H1 (cell line): ENCODE data around the gene ZNF805. TPM values are rescaled to one million over a fixed set of nuclear protein-coding genes. Genes with fewer than 3 reads are reported as not detected.

Experiments
- CTCF ChIA-PET: fragments of 300-600 bp; sonication (Branson Sonifier 250); formaldehyde crosslinking; loops from one replicate; lab custom pipeline; 2021; ENCODE audit not compliant: partially characterized antibody; lab: Charles Lee
- POLR2A ChIA-PET: fragments of 300-600 bp; sonication (Branson Sonifier 250); formaldehyde crosslinking; loops from one replicate; lab custom pipeline; 2021; ENCODE audit warnings: inconsistent platforms; ENCODE audit not compliant: partially characterized antibody; lab: Charles Lee
- DNase-seq, 2 experiments: peaks; one replicate each; pipeline versions ENCODE4 v3.0.0 to v3.0.0-alpha.2; 2010 to 2022; ENCODE audit warnings: low spot score in 2 of 2, low read depth in 1 of 2, mixed read lengths in 1 of 2
- FAIRE-seq: peaks from 2 replicates; lab custom pipeline; 2011; peaks lifted over from hg19 to GRCh38; lab: Jason Lieb, UNC
- H2AFZ ChIP-seq: 2 replicates; pipeline ENCODE4 v1.8.1; 2012; ENCODE audit warnings: low read length, inconsistent platforms
- H2AK5ac ChIP-seq: 2 replicates; pipeline ENCODE4 v1.6.1; 2013; ENCODE audit warnings: low read depth, low read length
- H2BK120ac ChIP-seq: replicated peaks from 2 replicates; pipeline ENCODE3; 2013; ENCODE audit warnings: low read depth, low read length, inconsistent platforms
- H2BK12ac ChIP-seq: 2 replicates; pipeline ENCODE4 v1.6.1; 2013; ENCODE audit warnings: low read depth, low read length
- H2BK15ac ChIP-seq: 2 replicates; pipeline ENCODE4 v1.6.1; 2013; ENCODE audit warnings: low read length
- H2BK20ac ChIP-seq: 2 replicates; pipeline ENCODE4 v1.6.1; 2013; ENCODE audit warnings: low read length
- H2BK5ac ChIP-seq: 2 replicates; pipeline ENCODE4 v1.6.1; 2013; ENCODE audit warnings: low read depth, low read length
- H3K14ac ChIP-seq: 2 replicates; pipeline ENCODE4 v1.6.1; 2013; ENCODE audit warnings: inconsistent platforms; ENCODE audit not compliant: insufficient read length
- H3K18ac ChIP-seq: 2 replicates; pipeline ENCODE4 v1.6.1; 2013; ENCODE audit warnings: low read length; ENCODE audit errors: extremely low read depth
- H3K23ac ChIP-seq: 2 replicates; pipeline ENCODE4 v1.6.1; 2013; ENCODE audit warnings: inconsistent platforms; ENCODE audit not compliant: insufficient read length
- H3K23me2 ChIP-seq: 2 replicates; pipeline ENCODE4 v1.6.1; 2013; ENCODE audit warnings: low read depth, low read length
- H3K27ac ChIP-seq: 2 replicates; pipeline ENCODE4 v1.6.1; 2011; ENCODE audit warnings: low read depth, low read length, inconsistent platforms
- H3K27me3 ChIP-seq, 4 experiments: replicated peaks in 1 of 4; 1 replicate in 1 of 4; 2 replicates in 3 of 4; pipeline versions ENCODE4 v1.6.1 to v1.8.1; 2011 to 2013; ENCODE audit warnings: low read length in 3 of 4, mild to moderate bottlenecking in 3 of 4, inconsistent platforms in 2 of 4, mixed read lengths in 2 of 4, moderate library complexity in 1 of 4; ENCODE audit not compliant: control insufficient read depth in 3 of 4, insufficient read depth in 3 of 4; ENCODE audit errors: extremely low read depth in 1 of 4
- H3K36me3 ChIP-seq, 4 experiments: 2 replicates each; pipeline versions ENCODE4 v1.6.1 to v1.8.1; 2011 to 2013; ENCODE audit warnings: mild to moderate bottlenecking in 4 of 4, low read length in 3 of 4, moderate library complexity in 2 of 4, control low read depth in 1 of 4, inconsistent platforms in 1 of 4; ENCODE audit not compliant: insufficient read depth in 4 of 4, control insufficient read depth in 2 of 4
- H3K4ac ChIP-seq: replicated peaks from 2 replicates; pipeline ENCODE3; 2013; ENCODE audit warnings: low read length, low read depth, mixed read lengths, inconsistent platforms; ENCODE audit not compliant: insufficient read length
- H3K4me1 ChIP-seq, 4 experiments: replicated peaks in 1 of 4; 1 replicate in 1 of 4; 2 replicates in 3 of 4; pipeline versions ENCODE4 v1.6.1 to v1.8.1; 2011 to 2013; ENCODE audit warnings: low read length in 3 of 4, inconsistent platforms in 2 of 4, mixed read lengths in 1 of 4; ENCODE audit not compliant: insufficient read depth in 4 of 4, control insufficient read depth in 3 of 4
- H3K4me2 ChIP-seq, 2 experiments: 2 replicates each; pipeline versions ENCODE4 v1.6.1 to v1.8.1; 2011 to 2013; ENCODE audit warnings: low read depth in 2 of 2, low read length in 2 of 2, control low read depth in 1 of 2, inconsistent platforms in 1 of 2, mild to moderate bottlenecking in 1 of 2; ENCODE audit not compliant: insufficient read depth in 1 of 2
- H3K4me3 ChIP-seq, 4 experiments: fragments of 200-600, 300-600 bp in 1 of 4; sonication (generic), shearing (Covaris generic), sonication (Bioruptor Twin) in 1 of 4; 2 replicates each; pipeline versions ENCODE4 v1.5.1 to v1.8.1; 2011 to 2016; ENCODE audit warnings: low read length in 4 of 4, low read depth in 3 of 4, control low read depth in 2 of 4, inconsistent platforms in 2 of 4, mild to moderate bottlenecking in 2 of 4, mixed read lengths in 1 of 4, moderate library complexity in 1 of 4; ENCODE audit not compliant: insufficient read depth in 2 of 4; ENCODE audit errors: extremely low read depth in 1 of 4
- H3K56ac ChIP-seq: replicated peaks from 2 replicates; pipeline ENCODE3; 2013; ENCODE audit warnings: low read depth, mild to moderate bottlenecking, mixed read lengths, low read length, inconsistent platforms; ENCODE audit not compliant: insufficient read length
- H3K79me1 ChIP-seq: 2 replicates; pipeline ENCODE4 v1.6.1; 2013; ENCODE audit warnings: low read depth, low read length, control low read depth
- H3K79me2 ChIP-seq, 2 experiments: 2 replicates each; pipeline versions ENCODE4 v1.6.1 to v1.8.1; 2012 to 2013; ENCODE audit warnings: low read length in 2 of 2, mild to moderate bottlenecking in 2 of 2, inconsistent platforms in 1 of 2; ENCODE audit not compliant: insufficient read depth in 2 of 2, control insufficient read depth in 1 of 2
- H3K9ac ChIP-seq, 4 experiments: replicated peaks in 1 of 4; 1 replicate in 1 of 4; 2 replicates in 3 of 4; pipeline versions ENCODE4 v1.6.1 to v1.8.1; 2011 to 2013; ENCODE audit warnings: low read depth in 3 of 4, low read length in 3 of 4, control low read depth in 2 of 4, mild to moderate bottlenecking in 2 of 4, moderate library complexity in 2 of 4, inconsistent platforms in 1 of 4; ENCODE audit errors: extremely low read depth in 1 of 4
- H3K9me3 ChIP-seq, 2 experiments: 2 replicates each; pipeline versions ENCODE4 v1.6.1 to v1.8.1; 2012 to 2013; ENCODE audit warnings: mild to moderate bottlenecking in 2 of 2, moderate library complexity in 2 of 2, control low read depth in 1 of 2, inconsistent platforms in 1 of 2, low read depth in 1 of 2, low read length in 1 of 2, mixed read lengths in 1 of 2; ENCODE audit not compliant: insufficient read depth in 2 of 2
- H4K20me1 ChIP-seq, 2 experiments: replicated peaks in 1 of 2; 2 replicates each; pipeline versions ENCODE3 to v1.8.1; 2011 to 2013; ENCODE audit warnings: inconsistent platforms in 2 of 2, low read length in 2 of 2, mild to moderate bottlenecking in 1 of 2; ENCODE audit not compliant: insufficient read depth in 2 of 2, control insufficient read depth in 1 of 2
- H4K5ac ChIP-seq: 2 replicates; pipeline ENCODE4 v1.6.1; 2013; ENCODE audit warnings: low read length, low read depth, mixed read lengths, inconsistent platforms; ENCODE audit not compliant: insufficient read length
- H4K8ac ChIP-seq: 2 replicates; pipeline ENCODE4 v1.8.0; 2013; ENCODE audit warnings: mild to moderate bottlenecking, moderate library complexity, low read length, inconsistent platforms; ENCODE audit not compliant: insufficient read depth; ENCODE audit errors: extremely low read depth
- H4K91ac ChIP-seq: replicated peaks from 2 replicates; pipeline ENCODE3; 2013; ENCODE audit warnings: low read length, mixed read lengths, inconsistent platforms; ENCODE audit not compliant: insufficient read length
- BRCA1 ChIP-seq: IDR thresholded peaks from 2 replicates; pipeline ENCODE4 v1.6.1; 2012; ENCODE audit warnings: low read depth, low read length, improper control_type of control experiment
- CBX5 ChIP-seq: fragments of 300-800, 300-1000 bp; sonication (generic); IDR thresholded peaks from 2 replicates; pipeline ENCODE4 v1.7.1; 2016; ENCODE audit warnings: antibody characterized with exemption, low read length, low read depth
- CEBPB ChIP-seq: IDR thresholded peaks from 2 replicates; pipeline ENCODE4 v1.6.1; 2012; ENCODE audit warnings: low read depth, low read length
- CREB1 ChIP-seq: IDR thresholded peaks from 2 replicates; pipeline ENCODE4 v1.6.1; 2012; ENCODE audit warnings: inconsistent platforms
- EGR1 ChIP-seq: IDR thresholded peaks from 2 replicates; pipeline ENCODE4 v1.6.1; 2011; ENCODE audit warnings: low read depth, low read length, borderline replicate concordance
- HDAC6 ChIP-seq: IDR thresholded peaks from one replicate; pipeline ENCODE4 v1.7.1; 2012; ENCODE audit warnings: low read depth, mild to moderate bottlenecking, inconsistent platforms, low read length, moderate library complexity
- SP1 ChIP-seq: IDR thresholded peaks from 2 replicates; pipeline ENCODE4 v1.6.1; 2011; ENCODE audit warnings: low read depth, low read length
- SP2 ChIP-seq: IDR thresholded peaks from 2 replicates; pipeline ENCODE4 v1.6.1; 2012; ENCODE audit warnings: mild to moderate bottlenecking, low read length, inconsistent platforms
- WGBS, 2 experiments: shearing (Covaris generic) in 1 of 2; methylation state at CpG; one replicate each; pipeline versions ENCODE4 v1.1.6 to v1.1.7; 2013 to 2015; ENCODE audit warnings: low lambda C conversion rate in 2 of 2, mixed read lengths in 2 of 2, inconsistent platforms in 1 of 2, low coverage in 1 of 2, missing lambda C conversion rate in 1 of 2; ENCODE audit not compliant: insufficient replicate concordance in 2 of 2, insufficient coverage in 1 of 2, insufficient read length in 1 of 2; ENCODE audit errors: extremely low coverage in 1 of 2, missing lambda C conversion rate in 1 of 2; 5-methylcytosine and 5-hydroxymethylcytosine counted together
- polyA plus RNA-seq, 7 experiments: library from polyadenylated mRNA; depleted of rRNA in 3 of 7; stranded (reverse) in 5 of 7; unstranded in 2 of 7; fragments of >200 nt in 5 of 7; fragments of 200-250 nt in 2 of 7; gene quantifications; 1 replicate in 5 of 7; 2 replicates in 1 of 7; 4 replicates in 1 of 7; pipeline versions ENCODE4 v1.2.1 to v1.2.3, GENCODE V29; 2011 to 2013; ENCODE audit warnings: missing spikeins in 2 of 7, mixed read lengths in 2 of 7
- total RNA-seq: library from RNA; stranded (reverse); fragmentation: NEBNext Ultra II Directional; extraction: Animal tissue kit (Norgen Biotek cat#: 25700); gene quantifications from 2 replicates; pipeline ENCODE4 v1.2.1, GENCODE V29; 2021
- TF ChIP-seq, protein P1 (sequence below): IDR thresholded peaks from 2 replicates; pipeline ENCODE4 v1.6.1; 2012; ENCODE audit warnings: inconsistent platforms
- TF ChIP-seq, protein P2 (sequence below): IDR thresholded peaks from 2 replicates; pipeline ENCODE4 v1.6.1; 2012; ENCODE audit warnings: inconsistent platforms

The ZNF805 gene
- total and polyA plus RNA-seq, 2 of the 8 experiments (the other 6 are each of a cell fraction or from before 2014, with no cell fraction given): 2.3 to 14.8 TPM

DNA sequence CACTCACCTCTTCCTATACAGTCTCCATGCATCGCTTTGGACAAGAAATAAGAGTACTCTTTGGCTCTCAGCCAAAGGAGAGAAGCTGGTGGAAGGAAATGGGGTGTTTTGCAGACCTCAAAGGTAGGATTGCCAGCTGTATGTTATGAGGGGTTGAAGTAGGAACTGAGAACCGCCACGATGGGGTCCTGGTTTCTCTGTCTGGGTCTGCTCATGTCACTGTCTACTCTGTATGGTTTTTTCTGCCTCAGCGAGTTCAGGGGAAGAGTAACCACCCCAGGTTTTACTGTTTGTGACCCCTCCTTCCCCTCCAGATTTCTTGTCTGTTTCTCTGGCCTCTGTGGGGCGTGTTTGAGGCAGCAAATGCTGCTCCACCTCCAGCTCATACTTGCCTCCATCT lies 4.1 kb downstream of the ZNF805 start:
- Histone ChIP-seq H3K4me1 (peaks cover 0 to 4% (median 2%) of the 10 kb centered on the region in 4 experiments; a peak in 2 of 7 replicates), H2BK20ac (no peak overlapping the region), H3K23ac (no peak overlapping the region), H3K23me2 (peaks cover 8% of the 10 kb centered on the region), H2AK5ac (no peak overlapping the region), H3K4me3 (no peak overlapping the region), H2AFZ (no peak overlapping the region), H3K27me3 (no peaks in the 10 kb centered on the region), H4K5ac (no peak overlapping the region), H3K27ac (no peak overlapping the region), H4K8ac (no peak overlapping the region), H3K56ac (no peak overlapping the region), H3K18ac (no peak overlapping the region), H3K9ac (no peak overlapping the region), H3K4me2 (no peak overlapping the region), H3K36me3 (peaks cover 6 to 31% (median 20%) of the 10 kb centered on the region in 4 experiments; a peak in 7 of 8 replicates), H4K91ac (no peak overlapping the region), H2BK5ac (no peak overlapping the region), H2BK15ac (no peak overlapping the region), H3K14ac (no peak overlapping the region), H2BK12ac (no peak overlapping the region), H2BK120ac (no peak overlapping the region), H3K79me2 (peaks cover 4 to 30% of the 10 kb centered on the region in 2 experiments), H3K79me1 (peaks cover 10% of the 10 kb centered on the region; the same call in 1 of the 2 replicates), H3K4ac (no peak overlapping the region), H3K9me3 (no peaks in the 10 kb centered on the region), H4K20me1 (peaks cover 2 to 3% of the 10 kb centered on the region in 2 experiments)
- ChIA-PET POLR2A (interaction anchor here (2.0 kb wide), 1 partner anchor 53 kb away, joined by 4 read pairs; the partner anchor contains the start of gene ZNF264), CTCF (interaction anchor here (0.6 to 1.5 kb wide), 2 partner anchors 9 to 12 kb away, joined by 3 read pairs; no protein-coding TSS in a partner anchor)
- no peak for DNase-seq
- 96% methylated on average over 5 of the region's 5 CpGs; no CpG with 5 or more reads in 1 of the 2 experiments for WGBS, 2 experiments
- TF ChIP-seq CBX5: no peak
- TF ChIP-seq EGR1: no peak
- no peak for TF ChIP-seq CREB1
- TF ChIP-seq, protein P1, sequence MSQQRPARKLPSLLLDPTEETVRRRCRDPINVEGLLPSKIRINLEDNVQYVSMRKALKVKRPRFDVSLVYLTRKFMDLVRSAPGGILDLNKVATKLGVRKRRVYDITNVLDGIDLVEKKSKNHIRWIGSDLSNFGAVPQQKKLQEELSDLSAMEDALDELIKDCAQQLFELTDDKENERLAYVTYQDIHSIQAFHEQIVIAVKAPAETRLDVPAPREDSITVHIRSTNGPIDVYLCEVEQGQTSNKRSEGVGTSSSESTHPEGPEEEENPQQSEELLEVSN: no peak
- TF ChIP-seq CEBPB: no peak
- no peak for TF ChIP-seq HDAC6
- no peak for TF ChIP-seq BRCA1
- no peak for TF ChIP-seq SP2
- TF ChIP-seq, protein P2, sequence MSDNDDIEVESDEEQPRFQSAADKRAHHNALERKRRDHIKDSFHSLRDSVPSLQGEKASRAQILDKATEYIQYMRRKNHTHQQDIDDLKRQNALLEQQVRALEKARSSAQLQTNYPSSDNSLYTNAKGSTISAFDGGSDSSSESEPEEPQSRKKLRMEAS: no peak
- no peak for TF ChIP-seq SP1
- no peak for FAIRE-seq
